Umbilical cord (tissue), 2 donors: ENCODE data around the gene RALY. TPM values are rescaled to one million over a fixed set of nuclear protein-coding genes. Genes with fewer than 3 reads are reported as not detected.

Experiments
- DNase-seq: peaks from one replicate; pipeline ENCODE4 v3.0.0-alpha.2; 2015; ENCODE audit warnings: low spot score
- total RNA-seq: library from RNA; depleted of rRNA; stranded (reverse); fragments of >200 nt; gene quantifications from one replicate; pipeline ENCODE4 v1.2.3, GENCODE V29; 2014; ENCODE audit warnings: low replicate concordance; ENCODE audit not compliant: insufficient read depth

Gene RALY
- total RNA-seq, 1 donor from 2014 or later: 68.4 TPM

DNA sequence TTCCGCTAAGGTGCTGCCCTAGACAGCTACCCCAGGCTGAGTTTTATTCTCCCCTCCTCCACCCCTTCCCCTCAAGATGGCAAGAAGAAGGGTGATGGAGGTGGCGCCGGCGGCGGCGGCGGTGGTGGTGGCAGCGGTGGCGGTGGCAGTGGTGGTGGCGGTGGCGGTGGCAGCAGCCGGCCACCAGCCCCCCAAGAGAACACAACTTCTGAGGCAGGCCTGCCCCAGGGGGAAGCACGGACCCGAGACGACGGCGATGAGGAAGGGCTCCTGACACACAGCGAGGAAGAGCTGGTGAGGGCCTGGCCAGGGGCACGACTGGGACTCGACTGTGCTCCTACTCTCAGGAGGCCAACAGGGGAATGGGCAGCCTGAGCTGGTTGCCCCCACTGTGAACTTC, 83.2 kb downstream of the RALY start:
- no peak for DNase-seq

DNA sequence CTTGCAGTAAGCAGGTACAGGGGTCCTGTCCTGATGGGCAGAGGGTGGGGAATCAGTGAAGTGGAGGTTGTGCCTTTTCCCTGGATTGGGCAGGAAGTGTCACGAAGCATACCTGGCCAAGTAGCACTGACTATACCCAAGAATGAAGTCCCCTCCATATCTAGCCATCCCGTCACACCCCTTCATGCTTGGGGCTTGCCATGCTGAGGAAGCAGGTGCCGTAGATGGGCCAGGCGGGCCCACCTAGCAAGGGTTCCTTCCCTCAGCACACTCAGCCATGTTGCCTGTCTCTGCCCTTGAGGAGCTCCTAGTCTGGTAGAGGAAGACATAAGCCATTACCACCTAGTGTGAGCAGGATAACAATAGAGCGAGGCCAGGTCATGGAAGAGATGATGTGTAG, 84.8 kb downstream of the RALY start:
- DNase-seq: no peak

DNA sequence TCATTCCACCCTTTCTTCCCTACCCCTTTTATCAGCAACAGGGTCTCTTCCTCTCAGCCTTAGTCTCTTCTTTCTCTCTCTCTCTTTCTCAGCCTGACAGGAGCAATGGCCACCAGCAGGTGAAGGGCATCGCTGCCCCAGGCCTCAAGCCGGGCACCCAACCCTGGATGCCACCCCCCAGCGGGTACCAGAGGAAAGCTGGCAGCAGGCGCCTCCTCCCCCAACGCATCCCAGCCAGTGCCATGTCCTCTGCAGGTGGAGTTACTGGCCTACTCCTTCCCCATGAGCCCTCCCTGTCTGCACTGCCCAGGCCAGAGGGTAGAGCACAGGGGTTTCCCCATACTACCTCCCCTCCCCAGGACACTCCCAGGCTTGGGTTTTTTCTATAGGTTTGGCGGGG, 86.1 kb downstream of the RALY start:
- no peak for DNase-seq

DNA sequence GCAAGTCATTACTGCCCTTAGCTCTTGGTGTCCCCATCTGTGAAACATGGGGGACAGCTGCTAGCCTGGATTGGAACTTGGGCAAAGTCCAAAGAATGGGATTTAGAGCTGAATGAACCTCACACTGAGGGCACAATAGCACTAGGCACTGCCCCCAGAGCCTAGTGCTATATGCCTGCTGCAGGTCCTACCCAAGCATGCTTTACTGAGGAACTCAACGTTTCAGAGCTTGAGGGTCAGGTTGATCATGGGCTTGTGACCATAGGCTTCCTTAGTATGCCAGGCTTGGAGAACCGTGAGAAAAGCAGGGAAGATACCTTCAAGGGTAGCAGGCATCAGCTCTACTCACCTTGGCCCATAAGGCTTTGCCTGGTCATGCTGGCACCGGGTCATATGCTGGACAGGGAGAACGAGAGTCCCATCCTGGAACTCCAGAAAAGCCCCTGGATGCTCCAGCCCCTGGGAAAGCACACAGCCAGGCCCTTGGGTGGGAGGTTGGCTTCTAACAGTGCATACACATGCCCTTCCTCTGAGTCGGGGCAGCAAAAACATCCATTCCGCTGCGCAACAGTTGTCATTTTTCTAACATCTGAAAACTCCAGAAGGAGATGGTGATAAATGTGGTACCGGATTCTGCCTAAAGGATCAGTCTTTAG, 88.6 kb downstream of the RALY start:
- no peak for DNase-seq

DNA sequence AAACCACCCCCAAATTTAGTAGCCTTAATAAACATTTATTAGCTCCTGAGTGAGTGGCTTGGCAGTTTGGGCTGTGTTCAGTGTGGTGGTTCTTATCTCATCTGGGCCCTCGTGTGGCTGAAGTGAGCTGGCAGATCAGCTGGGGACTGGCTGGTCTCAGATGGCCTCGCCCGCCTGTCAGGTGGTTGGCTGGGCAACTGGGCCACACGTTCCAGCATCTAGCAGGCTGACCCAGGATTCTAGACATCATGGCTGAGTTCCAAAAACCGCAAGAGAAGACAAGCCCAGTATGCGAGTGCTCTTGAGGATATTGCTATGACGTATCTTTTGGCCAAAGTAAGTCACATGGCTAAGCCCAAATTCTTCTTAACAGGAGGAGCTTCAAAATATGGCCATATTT, 89.4 kb downstream of the RALY start:
- DNase-seq: peak; percentile 15

DNA sequence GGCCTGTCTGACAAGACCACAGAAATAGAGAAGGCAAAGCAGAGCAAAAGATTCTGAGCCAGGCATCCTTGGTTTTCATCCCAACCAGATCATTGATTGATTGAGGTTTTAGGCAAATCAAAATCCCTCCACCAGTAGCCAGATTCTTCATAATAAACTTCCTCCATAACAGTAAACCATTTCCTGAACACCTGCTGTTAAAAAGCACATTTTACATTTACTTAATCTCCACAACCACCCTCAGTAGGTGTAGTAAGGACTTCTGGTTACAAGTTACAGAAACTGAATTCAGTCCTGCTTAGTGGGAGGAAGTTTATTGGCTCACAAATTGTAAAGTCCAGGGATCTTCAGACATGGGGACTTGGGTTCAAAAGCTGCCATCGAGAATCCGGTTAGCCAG, 90.1 kb downstream of the RALY start:
- no peak for DNase-seq

DNA sequence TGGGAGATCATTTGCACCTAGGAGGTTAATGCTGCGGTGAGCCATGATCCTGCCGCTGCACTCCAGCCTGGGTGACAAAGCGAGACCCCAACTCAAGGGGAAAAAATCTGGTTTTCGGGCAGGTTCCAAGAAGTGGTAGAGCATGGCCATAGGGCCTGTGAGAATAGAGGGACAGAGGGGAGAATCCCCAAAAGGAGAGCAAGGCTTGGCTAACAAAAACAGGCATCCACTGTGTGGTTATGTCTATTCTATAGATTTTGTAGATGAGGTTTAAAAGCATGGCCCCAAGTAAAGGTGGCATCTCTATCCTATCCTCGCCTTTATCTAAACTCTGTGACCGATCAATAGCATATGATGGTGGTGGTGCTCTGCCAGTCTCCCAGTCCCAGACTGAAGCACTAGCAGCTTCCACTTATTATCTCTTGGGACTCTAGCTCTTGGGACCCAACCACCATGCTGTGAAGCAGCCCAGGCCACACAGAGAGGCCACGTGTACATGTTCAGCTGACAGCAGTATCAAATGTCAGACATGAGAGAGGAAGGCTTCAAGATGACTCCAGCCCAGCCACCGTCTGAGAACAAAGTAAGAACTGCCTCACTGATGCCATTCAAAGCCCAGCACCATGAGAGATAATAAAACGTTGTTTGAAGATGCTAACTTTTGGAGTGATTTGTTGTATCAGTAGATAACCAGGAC, 90.7 kb downstream of the RALY start:
- no peak for DNase-seq

DNA sequence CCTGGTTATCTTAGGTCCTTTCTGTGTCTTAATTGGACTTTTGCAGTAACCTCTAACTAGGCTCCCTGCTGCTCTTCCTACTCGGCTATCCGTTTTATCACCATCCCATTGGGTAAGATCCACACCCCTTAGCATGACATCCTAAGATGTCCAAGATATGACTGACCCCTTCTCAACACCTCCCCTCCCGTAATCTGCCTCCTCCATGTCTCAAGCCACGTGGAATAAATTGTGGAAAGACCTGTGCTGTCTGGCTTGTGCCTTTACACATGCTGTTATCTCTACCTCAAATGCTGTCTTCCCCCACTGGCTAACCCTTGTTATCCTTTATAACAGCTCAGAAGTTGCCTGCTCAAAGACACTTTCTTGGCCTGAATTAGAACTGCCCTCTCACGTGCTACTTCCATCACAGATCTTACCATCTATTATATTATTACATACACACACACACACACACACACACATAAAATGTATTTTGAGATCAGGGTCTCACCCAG, 91.9 kb downstream of the RALY start:
- DNase-seq: no peak

DNA sequence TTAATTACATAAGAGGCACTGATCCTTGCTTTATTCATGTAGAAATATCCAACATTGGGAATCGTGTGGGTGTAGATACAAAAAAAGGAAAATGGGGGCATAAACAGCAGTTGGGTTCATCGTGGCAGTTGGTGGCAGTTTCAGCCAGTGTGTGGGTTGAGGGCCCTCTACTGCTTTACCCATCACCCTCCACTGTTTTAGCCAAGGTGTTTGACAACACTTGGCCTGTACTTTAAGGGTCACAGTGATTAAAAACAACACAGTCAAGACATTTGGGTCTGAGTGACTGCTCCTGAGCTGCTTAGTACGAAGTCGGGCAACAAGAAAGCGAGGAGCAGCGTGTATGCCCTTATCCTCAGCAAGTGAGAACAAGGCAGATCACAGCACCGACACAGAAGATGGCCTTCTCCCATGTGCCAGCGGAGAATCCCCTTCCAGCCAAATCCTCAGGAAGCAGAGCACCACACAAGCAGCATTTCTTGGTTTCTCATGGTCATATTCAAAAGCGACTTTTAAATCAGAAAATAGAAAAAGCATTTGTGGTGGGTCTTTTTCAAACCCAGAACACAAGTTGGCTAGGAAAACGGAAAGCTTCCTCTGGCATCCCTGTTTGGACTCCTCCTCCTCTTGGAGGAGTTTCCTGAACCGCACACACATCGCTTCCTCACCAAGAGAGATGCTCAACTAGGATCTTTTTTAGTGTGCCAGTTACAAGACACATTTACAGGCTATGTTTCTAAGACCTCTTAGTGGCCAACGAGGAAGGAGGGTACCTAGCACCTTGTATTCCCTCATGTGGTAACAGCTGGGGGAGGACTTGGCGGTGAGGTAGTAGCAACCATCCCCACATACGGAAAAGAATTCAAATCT, 94.8 kb downstream of the RALY start:
- no peak for DNase-seq

DNA sequence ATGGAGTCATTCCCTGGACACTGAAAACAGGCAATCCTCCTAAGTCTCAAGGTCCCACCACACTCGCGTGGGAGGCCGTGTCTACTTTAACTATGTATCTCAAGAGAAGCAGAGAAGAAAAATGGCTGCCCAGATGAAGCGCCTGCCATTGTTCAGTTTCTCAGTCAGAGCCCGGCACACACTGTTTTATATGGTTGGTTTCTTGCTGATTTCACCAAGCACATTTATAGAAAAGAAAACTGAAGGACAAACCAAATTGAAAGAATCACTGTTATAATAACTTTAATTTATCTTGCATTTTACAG, 95.4 kb downstream of the RALY start:
- no peak for DNase-seq

DNA sequence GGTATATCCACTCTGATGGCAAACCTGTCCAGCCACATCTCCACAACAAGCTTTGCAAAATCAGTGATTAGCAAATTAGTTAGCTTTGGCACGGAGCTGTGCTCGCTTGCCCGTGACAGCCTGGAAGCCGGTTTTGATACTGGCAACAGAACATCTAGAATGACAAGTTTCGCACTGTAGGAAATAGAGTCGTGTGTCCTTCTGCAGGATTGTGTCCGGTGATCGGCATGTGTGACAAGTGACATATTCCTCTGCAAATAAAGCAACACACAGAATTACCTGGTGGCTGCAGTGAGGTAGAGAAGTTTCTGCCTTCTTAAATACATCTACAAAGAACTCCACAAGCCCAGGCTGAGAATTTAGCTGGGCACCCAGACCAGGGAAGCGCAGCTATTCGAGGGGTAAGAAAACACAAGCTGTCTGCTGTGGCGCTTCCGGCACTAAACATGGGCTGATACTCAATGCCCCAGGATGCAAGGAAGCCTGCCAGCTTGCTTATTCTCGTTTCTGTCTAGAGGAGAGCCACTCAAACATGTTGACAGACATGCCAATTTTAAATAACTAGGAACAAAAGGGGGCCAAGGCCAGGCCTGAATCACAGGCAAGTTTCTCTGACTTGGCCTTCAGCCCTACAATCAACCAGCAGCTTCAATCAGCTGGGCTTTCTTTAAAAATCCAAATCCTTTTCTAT, 96.1 kb downstream of the RALY start:
- DNase-seq: no peak

DNA sequence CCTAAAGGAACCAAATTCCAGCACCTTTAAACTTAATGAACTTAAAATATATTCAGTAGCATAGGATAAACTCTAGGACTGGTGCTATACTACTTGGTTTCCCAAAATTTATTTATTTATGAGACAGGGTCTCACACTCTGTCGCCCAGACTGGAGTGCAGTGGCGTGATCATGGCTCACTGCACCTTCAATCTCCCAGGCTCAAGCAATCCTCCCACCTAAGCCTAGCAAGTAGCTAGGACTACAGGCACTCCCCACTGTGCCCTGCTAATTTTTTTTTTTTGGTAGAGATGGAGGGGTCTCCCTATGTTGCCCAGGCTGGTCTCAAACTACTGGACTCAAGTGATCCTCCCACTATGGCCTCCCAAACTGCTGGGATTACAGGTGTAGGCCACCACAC, 96.9 kb downstream of the RALY start:
- no peak for DNase-seq

DNA sequence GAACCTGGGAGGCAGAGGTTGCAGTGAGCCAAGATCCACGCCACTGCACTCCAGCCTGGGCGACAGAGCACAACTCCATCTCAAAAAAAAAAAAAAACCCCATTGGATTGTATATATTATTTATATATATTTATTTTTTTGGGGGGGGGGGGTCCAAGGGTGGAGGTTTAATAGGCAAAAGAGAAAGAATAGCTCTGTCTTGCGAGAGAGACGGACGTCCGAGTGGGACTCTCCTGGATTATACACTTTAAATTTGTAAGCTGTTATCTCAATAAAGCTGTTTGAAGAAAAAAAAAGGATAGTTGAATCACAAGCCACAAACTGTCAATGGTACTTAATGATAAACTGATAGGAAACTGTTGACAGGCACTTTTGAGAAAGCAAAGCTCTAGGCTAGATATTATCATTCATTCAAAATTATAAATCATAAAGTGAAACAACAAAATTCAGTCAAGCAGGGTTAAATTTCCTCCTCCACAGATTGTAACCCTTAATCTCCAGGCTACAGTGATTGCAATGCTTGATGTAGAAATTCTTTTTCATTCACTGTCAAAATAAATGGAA, 98.0 kb downstream of the RALY start:
- DNase-seq: no peak

DNA sequence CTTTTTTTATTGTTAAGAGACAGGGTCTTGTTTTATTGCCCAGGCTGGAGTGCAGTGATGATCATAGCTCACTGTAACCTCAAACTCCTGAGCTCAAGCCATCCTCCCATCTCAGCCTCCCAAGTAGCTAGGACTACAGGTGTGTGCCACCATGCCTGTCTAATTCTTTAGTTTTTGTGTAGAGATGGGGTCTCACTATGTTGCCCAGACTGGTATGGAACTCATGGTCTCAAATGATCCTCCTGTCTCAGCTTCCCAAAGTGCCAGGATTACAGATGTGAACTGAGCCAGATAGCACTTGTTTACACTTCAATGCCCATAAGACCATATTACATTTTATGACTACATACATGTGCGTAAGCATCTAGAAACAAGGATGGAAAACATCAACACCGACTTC, 100.2 kb downstream of the RALY start:
- DNase-seq: no peak

DNA sequence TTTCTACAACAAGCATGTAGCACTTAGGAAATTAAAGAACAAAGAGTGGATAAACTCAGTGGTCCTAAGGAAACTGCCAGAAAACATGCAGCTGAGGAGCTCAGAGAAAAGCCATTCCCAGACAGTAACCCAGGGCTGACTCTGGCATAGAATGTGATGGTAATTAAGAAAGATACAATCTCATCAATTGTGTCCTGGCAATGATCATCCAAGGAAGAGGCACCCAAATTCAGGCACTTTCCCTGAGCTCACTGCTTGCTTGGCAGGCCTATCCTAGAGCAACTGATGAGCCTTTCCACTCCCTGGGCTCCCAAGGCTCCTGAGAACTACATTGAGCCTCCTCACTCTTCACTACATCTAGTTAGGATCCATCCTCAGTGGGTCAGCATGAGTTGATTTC, 102.1 kb downstream of the RALY start:
- no peak for DNase-seq

DNA sequence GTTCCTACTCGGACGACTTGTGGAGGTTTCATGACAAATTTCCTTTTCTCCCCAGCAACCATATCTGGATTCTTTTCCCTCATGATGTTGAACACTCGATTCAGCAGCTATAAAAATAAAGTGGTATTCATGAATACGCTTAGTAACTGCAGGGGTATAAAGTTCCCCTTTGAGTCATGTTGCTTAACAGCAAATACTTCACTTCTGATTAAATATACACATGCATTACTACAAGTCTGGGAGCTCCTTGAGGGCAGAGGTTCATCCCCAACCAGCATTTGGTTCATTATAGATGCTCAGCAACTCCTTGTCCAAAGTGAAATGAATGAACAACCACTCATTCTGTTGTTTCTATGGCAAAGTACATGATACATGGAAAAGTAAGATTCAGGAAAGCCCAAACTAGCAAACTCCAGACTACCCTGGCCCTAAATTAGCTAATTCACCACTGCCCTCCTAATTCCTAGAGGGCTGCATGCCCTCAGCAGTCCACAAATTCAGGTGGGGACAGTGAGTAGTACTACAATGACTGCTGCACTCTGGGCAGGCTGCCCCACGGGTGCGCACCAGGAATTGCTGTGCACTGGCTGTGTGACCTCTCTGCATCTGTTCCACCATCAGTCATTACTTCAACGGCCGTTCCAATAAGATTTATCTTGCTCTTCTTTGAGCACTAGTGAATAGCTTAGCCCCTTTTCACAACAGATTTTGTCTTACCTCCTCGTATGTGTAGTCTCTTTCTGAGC, 103.2 kb downstream of the RALY start:
- no peak for DNase-seq

DNA sequence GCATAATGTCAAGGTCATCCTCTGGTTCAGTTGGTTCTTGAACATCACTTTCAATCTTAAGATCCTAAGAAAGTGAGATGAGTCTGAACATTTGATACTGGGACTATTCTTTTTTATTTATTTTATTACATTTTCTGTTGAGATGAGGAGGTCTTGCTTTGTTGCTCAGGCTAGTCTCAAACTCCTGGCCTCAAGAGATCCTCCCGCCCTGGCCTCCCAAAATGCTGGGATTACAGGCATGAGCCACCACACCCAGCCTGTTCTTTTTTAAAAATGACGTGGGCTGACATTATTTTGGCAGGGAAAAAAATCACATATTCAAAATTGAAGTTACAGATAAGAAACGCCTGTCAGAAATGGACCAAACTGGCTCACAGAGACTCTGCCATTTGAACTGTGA, 104.9 kb downstream of the RALY start:
- DNase-seq: no peak

DNA sequence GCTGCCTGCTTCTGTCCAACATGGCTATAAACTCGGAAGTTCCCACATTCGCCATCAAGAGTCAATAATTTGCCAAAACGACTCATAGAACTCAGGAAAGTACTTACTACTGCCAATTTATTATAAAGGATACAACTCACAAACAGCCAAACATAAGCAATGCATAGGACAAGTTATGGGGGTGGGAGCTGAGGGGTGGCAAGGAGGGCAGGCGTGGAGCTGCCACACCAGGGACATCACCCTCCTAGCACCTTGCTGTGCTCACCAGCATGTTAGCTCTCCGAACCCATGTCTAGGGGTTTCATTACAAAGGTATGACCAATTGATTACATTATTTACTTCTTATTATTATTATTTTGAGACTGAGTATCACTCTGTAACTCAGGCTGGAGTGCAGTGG, 106.0 kb downstream of the RALY start:
- DNase-seq: no peak

DNA sequence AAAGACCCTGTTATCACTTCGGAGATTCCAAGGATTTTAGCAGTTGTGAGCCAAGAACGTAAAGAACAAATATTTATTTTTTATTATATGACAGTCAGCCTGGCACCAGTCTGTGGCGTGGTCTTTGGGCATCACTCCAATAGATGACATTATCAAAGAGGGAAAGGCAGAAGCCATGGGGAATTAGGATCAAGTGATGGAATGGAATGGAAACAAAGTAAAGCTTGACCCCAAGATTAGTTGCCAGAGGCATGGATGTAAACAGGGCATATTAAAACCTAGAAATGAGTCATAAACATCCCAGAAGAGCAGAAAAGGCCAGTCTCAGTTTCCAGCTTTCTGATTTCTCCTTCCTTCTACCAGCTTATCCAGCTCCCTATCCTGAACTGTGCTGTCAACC, 106.9 kb downstream of the RALY start:
- DNase-seq: no peak

DNA sequence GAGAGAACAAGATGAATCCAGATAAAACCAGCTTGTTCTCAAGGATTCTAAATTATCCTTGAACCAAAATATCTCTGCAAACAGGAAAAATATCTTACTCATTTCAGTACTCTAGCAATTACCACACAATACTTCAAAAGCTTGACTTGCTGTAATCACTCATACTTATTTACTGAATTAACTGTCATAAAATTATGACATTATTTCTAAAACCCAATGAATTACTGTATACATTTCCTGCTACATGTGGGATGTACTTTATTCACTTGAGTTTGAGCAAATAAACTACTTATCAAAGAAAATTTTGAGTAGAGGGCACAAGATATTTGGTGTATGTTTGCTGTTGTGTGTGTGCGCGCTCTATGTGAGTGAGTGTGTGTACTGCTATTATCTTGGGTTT, 108.6 kb downstream of the RALY start:
- no peak for DNase-seq

DNA sequence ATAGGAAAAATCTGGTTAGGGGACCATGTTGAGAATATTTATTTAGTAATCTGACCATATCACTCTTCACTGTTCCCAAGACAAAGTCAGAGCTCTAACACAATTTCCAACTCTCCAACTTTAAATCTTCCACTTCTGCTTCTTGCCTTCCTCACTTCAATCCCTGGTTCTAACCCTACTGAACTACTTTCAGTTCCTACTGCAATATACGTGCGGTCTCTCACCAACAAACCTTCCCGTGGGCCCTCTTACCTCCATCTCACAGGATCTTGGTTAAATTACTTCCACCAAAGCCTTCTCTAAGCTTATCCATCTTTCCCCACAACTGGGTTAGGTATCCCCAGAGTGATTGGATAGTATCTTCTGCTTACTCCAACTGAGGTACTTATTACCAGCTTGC, 110.3 kb downstream of the RALY start:
- no peak for DNase-seq
